Uterus (tissue), 4 donors: ENCODE results near the gene CRPPA. TPM values are rescaled to one million over a fixed set of nuclear protein-coding genes. Genes with fewer than 3 reads are reported as not detected.
"Not testable (repeated sequence)": the region's sequence is repeated elsewhere in the genome, so short reads cannot be mapped to it uniquely, and the experiment has no call there.

Experiments used
- DNase-seq, 2 donors: peaks; one replicate each; pipeline ENCODE4 v3.0.0-alpha.2; 2019 to 2020
- H3K27ac ChIP-seq, 2 donors: fragments of 200-600 bp; sonication (generic); 1 replicate in 1 of 2; 2 replicates in 1 of 2; pipeline ENCODE4 v1.5.1; 2016 to 2018
- H3K27me3 ChIP-seq, 2 donors: fragments of 200-600 bp; sonication (generic); one replicate each; pipeline ENCODE4 v1.5.1; 2018 to 2019; ENCODE audit warnings: control low read depth in 1 of 2
- H3K36me3 ChIP-seq, 2 donors: fragments of 200-600 bp; sonication (generic); one replicate each; pipeline ENCODE4 v1.5.1; 2019; ENCODE audit warnings: control low read depth in 1 of 2
- H3K4me1 ChIP-seq, 2 donors: fragments of 200-600 bp; sonication (generic); one replicate each; pipeline ENCODE4 v1.5.1; 2018 to 2019; ENCODE audit warnings: control low read depth in 1 of 2
- H3K4me3 ChIP-seq, 2 donors: fragments of 200-600 bp; sonication (generic); 1 replicate in 1 of 2; 2 replicates in 1 of 2; pipeline ENCODE4 v1.5.1; 2018 to 2019; ENCODE audit warnings: mild to moderate bottlenecking in 1 of 2
- H3K9me3 ChIP-seq, 2 donors: fragments of 200-600 bp; sonication (generic); one replicate each; pipeline ENCODE4 v1.5.1; 2019; ENCODE audit warnings: control low read depth in 1 of 2
- CTCF ChIP-seq, 4 experiments: fragments of 200-600 bp in 2 of 4; fragments of 450-650 bp in 2 of 4; sonication (generic) in 2 of 4; IDR thresholded peaks; one replicate each; pipeline ENCODE4 v1.5.1; 2016 to 2019; ENCODE audit warnings: antibody characterized with exemption in 4 of 4, mild to moderate bottlenecking in 2 of 4, moderate library complexity in 1 of 4
- POLR2A ChIP-seq, 2 donors: fragments of 450-650 bp; IDR thresholded peaks; one replicate each; pipeline ENCODE4 v1.6.1; 2016; ENCODE audit warnings: antibody characterized with exemption in 2 of 2, mild to moderate bottlenecking in 1 of 2, moderate library complexity in 1 of 2
- intact Hi-C: fragments of 100-400 bp; cut with DNase I; formaldehyde crosslinking; loops from one replicate; pipeline ENCODE4 v1.15.1; 2023; ENCODE audit warnings: low total_unique reads
- small RNA-seq: library from RNA; depleted of rRNA; stranded (forward); fragments of <200 nt; gene quantifications from one replicate; pipeline ENCODE3, GENCODE V24; 2016
- total RNA-seq, 4 donors: library from RNA; depleted of rRNA in 3 of 4; stranded (reverse); fragments of >200 nt in 3 of 4; gene quantifications; one replicate each; pipeline versions ENCODE4 v1.1.0 to v1.2.4, GENCODE V29; 2014 to 2023
- donor health status: DM: yes; HTN: yes; CAD: no.

CRPPA gene
- total RNA-seq, 4 donors from 2014 or later = 0.29 to 8.6 (median 3.5) TPM

- no peak overlapping the region for H3K27ac ChIP-seq
- no peak for DNase-seq
- intact Hi-C loops = no loop called here
- no peak overlapping the region for H3K4me3 ChIP-seq
- H3K27me3 ChIP-seq = no peaks in the 10 kb centered on the region
- H3K36me3 ChIP-seq = no peaks in the 10 kb centered on the region
- H3K4me1 ChIP-seq = no peaks in the 10 kb centered on the region
- no peaks in the 10 kb centered on the region for H3K9me3 ChIP-seq
- TF ChIP-seq CTCF (IDR thresholded peaks at IDR 0.05) (no peak), POLR2A (IDR thresholded peaks at IDR 0.05) (no peak)
Measured at GRCh38 chr7:16392990-16393523, 28.3 kb downstream of the CRPPA start.

GRCh38 chr7:16383786-16384185, 37.6 kb downstream of the CRPPA start:
- H3K4me3 ChIP-seq, DNase-seq, H3K27ac ChIP-seq, H3K4me1 ChIP-seq, H3K27me3 ChIP-seq, intact Hi-C loops, H3K36me3 ChIP-seq, H3K9me3 ChIP-seq: not testable (repeated sequence)

GRCh38 chr7:16383103-16383502, 38.2 kb downstream of the CRPPA start:
- H3K4me1 ChIP-seq, H3K9me3 ChIP-seq, H3K4me3 ChIP-seq, DNase-seq, intact Hi-C loops, H3K36me3 ChIP-seq, H3K27ac ChIP-seq, H3K27me3 ChIP-seq: not testable (repeated sequence)

Small RNAs within 50 kb of the gene (small RNA-seq; reads per million reads assigned to genes)
- gene AC005014.3 = not detected

Other genes with a start within 250 kb of the CRPPA start
- gene SOSTDC1, start 44.2 kb upstream of the CRPPA start, total RNA-seq = 10 to 100 TPM in 1 of 4 donors, not detected in 3; 14.2 TPM
- gene LRRC72, start 105.3 kb upstream of the CRPPA start, total RNA-seq = not detected
- 10 to 100 TPM in 3 of 4 donors, 1 to 10 TPM in 1; 6.2 to 48.7 (median 17.2) TPM for gene ANKMY2, start 224.2 kb upstream of the CRPPA start, total RNA-seq
- 10 to 100 TPM; 16.5 to 50.0 (median 32.4) TPM for gene BZW2, start 224.6 kb upstream of the CRPPA start, total RNA-seq